Fibroblast of villous mesenchyme (primary cell): Measurements from ENCODE around the gene CCNB1IP1. TPM values are rescaled to one million over a fixed set of nuclear protein-coding genes. Genes with fewer than 3 reads are reported as not detected.
"Not testable (repeated sequence)": the region's sequence is repeated elsewhere in the genome, so short reads cannot be mapped to it uniquely, and the experiment has no call there.

Source experiments
- DNase-seq: peaks from one replicate; pipeline ENCODE4 v3.0.0-alpha.2; 2010; ENCODE audit warnings: low read depth
- H3K4me3 ChIP-seq: 2 replicates; pipeline ENCODE4 v1.5.1; 2011; ENCODE audit warnings: low read depth, mild to moderate bottlenecking, low read length
- total RNA-seq: library from RNA; depleted of rRNA; stranded (reverse); fragments of >200 nt; gene quantifications from 2 replicates; pipeline ENCODE4 v1.2.3, GENCODE V29; 2012
- TF ChIP-seq, protein P1 (sequence below): IDR thresholded peaks from 2 replicates; pipeline ENCODE4 v1.5.1; 2012; ENCODE audit warnings: low read depth, mild to moderate bottlenecking, low read length; ENCODE audit not compliant: insufficient read depth

The CCNB1IP1 gene
- total RNA-seq, 1 donor, result 49.7 TPM

DNA sequence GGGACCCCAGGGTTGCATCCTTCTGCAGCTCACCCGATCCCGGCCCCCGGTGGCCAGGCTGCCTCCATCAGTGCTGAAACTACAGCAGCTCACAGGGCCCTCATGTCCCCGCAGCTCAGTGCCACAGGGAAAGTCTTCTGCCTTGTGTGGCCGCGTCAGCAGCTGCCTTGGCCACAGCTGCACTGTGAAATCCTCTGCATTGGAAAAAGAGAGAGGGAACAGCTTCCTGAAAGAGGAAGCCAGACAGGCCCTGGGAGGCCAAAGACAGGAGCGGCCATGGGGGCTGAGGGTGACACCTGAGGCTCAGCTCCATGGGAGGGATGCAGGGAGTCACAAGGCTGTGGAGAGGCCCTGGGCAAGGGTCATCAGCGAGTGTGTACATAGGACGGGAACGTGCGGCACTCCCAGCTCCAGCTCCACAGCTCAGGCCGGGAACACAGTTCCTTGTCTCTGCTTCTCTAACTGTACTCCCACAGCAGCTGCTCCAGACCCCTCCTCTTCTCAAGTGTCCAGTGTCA, 43.1 kb upstream of the CCNB1IP1 start:
- no peak for DNase-seq
- H3K4me3 ChIP-seq, result no peak overlapping the region
- TF ChIP-seq, protein P1, sequence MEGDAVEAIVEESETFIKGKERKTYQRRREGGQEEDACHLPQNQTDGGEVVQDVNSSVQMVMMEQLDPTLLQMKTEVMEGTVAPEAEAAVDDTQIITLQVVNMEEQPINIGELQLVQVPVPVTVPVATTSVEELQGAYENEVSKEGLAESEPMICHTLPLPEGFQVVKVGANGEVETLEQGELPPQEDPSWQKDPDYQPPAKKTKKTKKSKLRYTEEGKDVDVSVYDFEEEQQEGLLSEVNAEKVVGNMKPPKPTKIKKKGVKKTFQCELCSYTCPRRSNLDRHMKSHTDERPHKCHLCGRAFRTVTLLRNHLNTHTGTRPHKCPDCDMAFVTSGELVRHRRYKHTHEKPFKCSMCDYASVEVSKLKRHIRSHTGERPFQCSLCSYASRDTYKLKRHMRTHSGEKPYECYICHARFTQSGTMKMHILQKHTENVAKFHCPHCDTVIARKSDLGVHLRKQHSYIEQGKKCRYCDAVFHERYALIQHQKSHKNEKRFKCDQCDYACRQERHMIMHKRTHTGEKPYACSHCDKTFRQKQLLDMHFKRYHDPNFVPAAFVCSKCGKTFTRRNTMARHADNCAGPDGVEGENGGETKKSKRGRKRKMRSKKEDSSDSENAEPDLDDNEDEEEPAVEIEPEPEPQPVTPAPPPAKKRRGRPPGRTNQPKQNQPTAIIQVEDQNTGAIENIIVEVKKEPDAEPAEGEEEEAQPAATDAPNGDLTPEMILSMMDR, result no peak

DNA sequence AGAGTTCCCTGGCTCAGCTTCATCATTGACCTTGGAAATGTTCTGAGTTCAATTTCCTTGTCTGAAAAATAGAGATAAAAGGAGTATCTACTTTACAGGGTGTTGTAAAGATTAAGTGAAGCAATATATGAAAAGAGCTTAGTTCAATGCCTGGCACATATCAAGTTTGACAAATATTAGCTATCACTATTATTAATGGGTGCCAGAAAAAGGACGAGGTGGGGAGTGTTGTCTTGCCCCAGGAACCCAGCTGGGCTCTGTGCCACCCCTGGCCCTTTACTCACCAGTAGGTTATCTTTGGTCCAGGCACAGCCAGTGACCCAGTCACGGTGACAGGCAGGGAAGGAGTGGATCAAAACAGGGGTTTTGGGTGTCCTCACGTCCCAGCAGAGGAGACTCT, 42.4 kb upstream of the CCNB1IP1 start:
- no peak for DNase-seq
- TF ChIP-seq, protein P1, result no peak
- H3K4me3 ChIP-seq, result no peak overlapping the region

DNA sequence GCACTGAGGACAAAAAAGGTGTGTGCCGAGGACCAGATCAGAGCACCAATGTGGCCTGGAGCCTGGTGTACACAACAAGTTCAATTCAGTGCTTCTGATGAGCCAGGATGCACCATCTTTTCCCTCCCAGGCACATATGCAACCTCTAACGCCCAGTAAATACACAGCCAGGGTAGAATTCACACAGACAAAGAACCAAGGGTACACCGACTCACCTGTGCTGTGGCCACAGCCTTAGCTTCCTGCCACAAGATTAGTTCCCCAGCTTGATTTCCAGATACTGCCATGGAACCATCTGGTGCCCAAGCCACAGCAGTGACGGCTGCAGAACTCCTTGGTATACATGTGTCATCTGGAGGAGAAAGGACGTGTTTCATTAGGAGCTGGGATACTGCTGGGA, 39.7 kb upstream of the CCNB1IP1 start:
- TF ChIP-seq, protein P1, result no peak

DNA sequence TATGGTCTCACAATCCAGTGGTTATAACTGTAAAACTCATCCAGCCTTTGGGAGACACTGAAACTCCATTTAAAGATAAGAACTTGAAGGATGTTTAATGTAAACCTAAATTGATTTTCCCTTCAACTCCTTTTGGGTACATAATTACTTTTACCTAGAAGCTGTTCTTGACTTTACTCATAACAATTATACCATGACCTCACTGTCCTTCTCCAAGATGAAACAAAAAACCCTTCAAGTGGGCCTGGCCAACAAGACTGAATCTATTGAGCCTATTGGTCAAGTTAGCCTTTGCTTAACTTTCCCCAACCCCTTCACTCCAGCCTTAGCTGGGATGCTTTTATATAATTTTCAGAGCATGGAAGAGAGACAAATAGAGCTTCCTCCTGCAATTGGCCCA, 32.8 kb upstream of the CCNB1IP1 start:
- no peak overlapping the region for H3K4me3 ChIP-seq
- no peak for DNase-seq
- TF ChIP-seq, protein P1, result no peak

More for the DNA sequence above, 39.7 kb upstream of the CCNB1IP1 start:
- no peak overlapping the region for H3K4me3 ChIP-seq
- DNase-seq, result no peak

DNA sequence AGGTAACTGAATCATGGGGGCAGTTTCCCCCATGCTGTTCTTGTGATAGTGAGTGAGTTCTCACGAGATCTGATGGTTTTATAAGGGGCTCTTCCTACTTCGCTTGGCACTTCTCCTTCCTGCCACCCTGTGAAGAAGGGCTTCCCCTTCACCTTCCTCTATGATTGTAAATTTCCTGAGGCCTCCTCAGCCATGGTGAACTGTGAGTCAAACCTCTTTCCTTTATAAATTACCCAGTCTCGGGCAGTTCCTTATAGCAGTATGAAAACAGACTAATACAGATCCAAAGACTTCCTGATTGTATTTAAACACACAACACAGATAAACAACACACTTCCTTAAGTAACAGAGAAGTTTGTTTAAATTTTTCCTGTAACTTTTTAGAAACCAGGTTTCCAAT, 25.4 kb upstream of the CCNB1IP1 start:
- not testable (repeated sequence) for DNase-seq, H3K4me3 ChIP-seq

DNA sequence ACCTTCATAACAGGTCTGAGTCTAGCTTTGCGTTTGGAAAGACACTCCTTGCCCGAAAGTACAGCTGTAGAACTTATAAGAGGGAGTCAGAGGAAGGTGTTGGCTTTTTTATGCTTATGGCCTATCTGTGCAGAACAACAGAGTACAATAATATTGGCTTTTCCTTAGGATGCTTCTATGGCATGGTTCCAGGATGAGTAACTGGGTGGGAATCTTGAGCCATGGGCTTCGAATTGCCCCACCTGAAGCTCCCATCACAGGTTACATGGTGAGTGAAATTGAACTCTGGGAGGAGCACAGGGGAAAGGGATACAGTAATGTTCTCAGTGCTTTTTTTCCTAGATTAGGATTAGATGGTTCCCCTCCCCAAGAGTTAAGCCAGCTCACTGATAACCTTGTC, 23.3 kb upstream of the CCNB1IP1 start:
- H3K4me3 ChIP-seq, result no peak overlapping the region
- TF ChIP-seq, protein P1, result no peak
- no peak for DNase-seq

DNA sequence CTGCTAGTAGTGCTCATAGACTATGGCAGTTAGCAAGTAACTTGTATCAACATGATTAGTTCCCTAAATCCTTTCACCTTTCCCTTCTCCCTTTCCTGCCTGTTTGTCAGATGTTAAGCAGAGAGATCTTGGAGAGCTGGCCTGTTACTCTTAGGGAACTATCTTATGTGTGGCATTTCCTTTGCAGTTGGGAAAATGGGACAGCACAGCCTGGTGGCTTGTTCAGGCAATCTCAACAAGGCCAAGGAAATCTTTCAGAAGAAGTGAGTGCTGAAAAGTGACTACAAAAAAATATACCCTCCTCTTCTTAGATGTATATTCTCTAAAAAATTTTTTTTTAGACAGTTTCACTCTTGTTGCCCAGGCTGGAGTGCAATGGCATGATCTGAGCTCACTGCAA, 17.8 kb upstream of the CCNB1IP1 start:
- TF ChIP-seq, protein P1, result peak; percentile 53
- DNase-seq, result peak; percentile 44
- no peak overlapping the region for H3K4me3 ChIP-seq
